Skin epidermis (tissue), 12 donors: Measurements from ENCODE around the gene ITM2B.

Experiments
- H3K27ac ChIP-seq, 21 experiments: fragments of 200-600 bp; sonication (generic) in 11 of 21; one replicate each; pipeline ENCODE4 v1.5.0; 2020; ENCODE audit warnings: mild to moderate bottlenecking in 3 of 21, inconsistent platforms in 2 of 21, moderate library complexity in 2 of 21
- H3K4me3 ChIP-seq, 7 experiments: fragments of 200-600 bp; sonication (generic) in 2 of 7; one replicate each; pipeline ENCODE4 v1.5.0; 2020; ENCODE audit warnings: inconsistent platforms in 2 of 7, mild to moderate bottlenecking in 2 of 7, moderate library complexity in 1 of 7

The ITM2B gene

DNA sequence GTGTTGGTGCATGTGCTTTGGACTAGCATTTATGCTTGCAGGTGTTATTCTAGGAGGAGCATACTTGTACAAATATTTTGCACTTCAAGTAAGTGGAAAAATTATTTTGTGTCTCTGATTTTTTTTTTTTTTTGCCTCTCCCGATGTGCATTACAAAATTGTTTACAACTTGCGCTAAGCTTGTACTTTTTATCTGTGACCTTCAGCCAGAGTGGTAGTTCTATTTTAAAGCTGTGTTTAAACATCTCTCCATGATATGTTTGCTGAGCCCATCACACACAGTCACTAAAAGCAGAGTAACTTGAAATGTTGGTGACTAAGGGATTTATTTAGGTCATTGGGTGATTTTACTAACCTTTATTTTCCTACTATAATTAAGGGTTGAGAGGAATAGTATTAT is 20.8 kb downstream of the ITM2B start:
- Histone ChIP-seq H3K27ac (no peak overlapping the region), H3K4me3 (no peak overlapping the region)

DNA sequence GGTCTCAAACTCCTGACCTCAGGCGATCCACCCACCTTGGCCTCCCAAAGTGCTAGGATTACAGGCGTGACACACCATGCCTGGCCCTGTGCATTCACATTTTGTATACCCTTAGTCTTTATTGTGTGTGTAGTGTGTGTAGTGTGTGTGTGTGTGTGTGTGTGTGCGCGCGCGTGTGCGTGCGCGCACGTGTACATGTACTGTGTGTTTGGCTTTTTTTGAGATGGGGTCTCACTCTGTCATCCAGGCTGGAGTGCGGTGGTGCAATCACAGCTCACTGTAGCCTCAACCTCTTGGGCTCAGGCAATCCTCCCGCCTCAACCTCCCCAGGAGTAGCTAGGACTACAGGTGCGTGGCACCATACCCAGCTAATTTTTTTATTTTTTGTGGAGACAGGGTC is 22.1 kb downstream of the ITM2B start:
- H3K27ac ChIP-seq = no peak overlapping the region
- no peak overlapping the region for H3K4me3 ChIP-seq

DNA sequence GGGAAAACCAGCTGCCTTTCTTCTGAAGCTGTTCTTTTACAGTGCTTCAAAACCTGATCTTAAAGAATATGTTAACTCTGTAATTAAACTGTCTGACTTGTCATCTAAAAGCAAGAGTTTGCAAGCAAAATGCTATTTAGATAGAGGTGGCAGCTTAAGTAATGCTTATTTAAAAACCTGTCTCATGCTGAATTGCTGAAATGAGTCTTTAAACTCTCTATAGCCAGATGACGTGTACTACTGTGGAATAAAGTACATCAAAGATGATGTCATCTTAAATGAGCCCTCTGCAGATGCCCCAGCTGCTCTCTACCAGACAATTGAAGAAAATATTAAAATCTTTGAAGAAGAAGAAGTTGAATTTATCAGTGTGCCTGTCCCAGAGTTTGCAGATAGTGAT is 22.9 kb downstream of the ITM2B start:
- H3K27ac ChIP-seq = no peak overlapping the region
- no peak overlapping the region for H3K4me3 ChIP-seq

DNA sequence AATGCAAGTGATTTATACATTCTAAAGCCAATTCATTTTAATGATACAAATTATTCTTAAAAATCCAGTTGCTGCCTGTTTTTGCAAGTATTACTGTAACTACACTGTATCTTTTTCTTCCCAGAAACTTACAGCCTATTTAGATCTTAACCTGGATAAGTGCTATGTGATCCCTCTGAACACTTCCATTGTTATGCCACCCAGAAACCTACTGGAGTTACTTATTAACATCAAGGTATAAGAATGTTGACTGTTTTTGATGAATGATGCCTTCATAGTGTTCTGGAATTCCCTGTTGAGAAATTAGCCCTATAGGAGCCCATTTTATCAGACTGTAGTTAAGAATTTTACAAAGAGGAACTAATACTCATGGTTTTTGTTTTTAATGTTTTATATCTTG is 25.0 kb downstream of the ITM2B start:
- Histone ChIP-seq H3K27ac (no peak overlapping the region), H3K4me3 (no peak overlapping the region)

- H3K4me3 ChIP-seq = no peak overlapping the region
- no peak overlapping the region for H3K27ac ChIP-seq
Observed at GRCh38 chr13:48258430-48258829, 25.4 kb downstream of the ITM2B start.

DNA sequence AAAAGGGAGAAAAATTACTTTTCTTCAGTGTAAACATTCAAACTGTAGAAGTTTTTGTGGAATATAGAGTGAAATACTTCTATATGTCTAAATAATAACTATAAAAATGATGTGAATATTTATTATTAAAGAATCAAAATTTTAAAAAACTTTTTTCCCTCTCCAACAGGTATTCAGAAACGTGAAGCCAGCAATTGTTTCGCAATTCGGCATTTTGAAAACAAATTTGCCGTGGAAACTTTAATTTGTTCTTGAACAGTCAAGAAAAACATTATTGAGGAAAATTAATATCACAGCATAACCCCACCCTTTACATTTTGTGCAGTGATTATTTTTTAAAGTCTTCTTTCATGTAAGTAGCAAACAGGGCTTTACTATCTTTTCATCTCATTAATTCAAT is 28.0 kb downstream of the ITM2B start:
- Histone ChIP-seq H3K27ac (no peak overlapping the region), H3K4me3 (no peak overlapping the region)

DNA sequence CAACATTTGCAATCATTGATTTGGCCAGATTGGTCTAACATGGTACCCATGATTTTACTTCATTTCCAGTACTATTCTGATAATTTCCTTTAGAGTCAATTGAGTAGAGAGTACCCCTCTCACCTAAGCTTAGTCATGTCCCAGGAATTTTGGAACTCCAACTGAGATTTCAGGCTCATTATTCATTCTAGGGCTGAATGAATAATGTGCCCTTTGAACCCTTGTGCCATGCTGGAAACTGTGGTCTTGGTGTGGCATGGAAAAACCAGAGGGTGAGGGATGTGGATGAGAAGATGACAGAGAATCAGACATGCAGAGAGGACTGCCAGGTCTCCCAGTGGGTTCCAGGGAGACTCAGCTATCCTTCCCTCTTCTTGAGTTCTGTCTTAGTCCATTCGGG is 30.2 kb downstream of the ITM2B start:
- Histone ChIP-seq H3K27ac (peak overlapping the region in 1 of 21 experiments; percentile 28), H3K4me3 (no peak overlapping the region)

DNA sequence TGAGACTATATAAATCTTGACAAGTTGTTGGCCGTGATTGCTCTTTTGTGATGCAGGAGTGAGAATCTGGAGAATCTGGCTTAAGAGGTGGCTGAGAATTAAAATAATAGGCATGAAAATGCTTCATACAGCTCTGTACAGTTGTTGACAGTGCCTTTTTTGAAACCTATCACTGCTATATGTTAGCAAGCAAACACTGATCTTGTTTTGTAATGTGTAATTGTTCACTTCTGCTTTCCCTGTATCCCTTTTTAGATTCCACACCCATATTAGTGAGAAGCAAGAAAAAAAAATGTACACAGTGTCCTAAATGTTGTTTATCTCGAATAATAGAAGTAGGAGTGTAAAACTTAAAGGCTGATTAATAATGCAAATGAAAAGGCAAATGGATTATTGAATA is 31.1 kb downstream of the ITM2B start:
- no peak overlapping the region for H3K4me3 ChIP-seq
- H3K27ac ChIP-seq = no peak overlapping the region

DNA sequence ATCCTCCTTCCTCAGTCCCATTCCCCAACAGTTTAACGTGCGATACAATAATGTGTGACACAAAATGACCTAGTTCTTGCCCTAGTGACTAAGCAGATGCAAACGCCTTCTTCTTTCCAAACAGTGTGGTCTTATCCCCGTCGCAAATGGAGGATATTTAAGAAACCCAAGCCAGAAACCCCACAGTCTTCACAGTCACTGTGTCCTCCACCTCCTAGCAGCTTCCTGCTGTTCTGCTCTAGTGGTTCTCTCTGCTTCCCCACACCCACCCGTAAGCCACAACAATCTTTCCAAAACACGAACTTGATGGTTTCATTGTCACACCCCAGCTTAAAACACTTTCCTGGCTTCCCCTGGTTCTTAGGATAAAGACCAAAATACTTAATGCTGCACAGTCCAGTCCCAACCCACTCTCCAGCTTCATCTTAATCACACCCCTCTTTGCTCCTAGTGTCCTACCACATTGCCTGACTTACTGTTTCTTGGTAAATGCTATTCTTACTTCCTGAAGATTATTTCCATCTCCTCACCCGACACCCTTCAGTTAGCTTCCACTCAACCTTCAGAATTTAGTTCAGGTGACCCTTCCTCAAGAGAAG is 32.3 kb downstream of the ITM2B start:
- no peak overlapping the region for H3K4me3 ChIP-seq
- no peak overlapping the region for H3K27ac ChIP-seq

- H3K27ac ChIP-seq = no peak overlapping the region
- no peak overlapping the region for H3K4me3 ChIP-seq
Observed at GRCh38 chr13:48266150-48266549, 33.1 kb downstream of the ITM2B start.

DNA sequence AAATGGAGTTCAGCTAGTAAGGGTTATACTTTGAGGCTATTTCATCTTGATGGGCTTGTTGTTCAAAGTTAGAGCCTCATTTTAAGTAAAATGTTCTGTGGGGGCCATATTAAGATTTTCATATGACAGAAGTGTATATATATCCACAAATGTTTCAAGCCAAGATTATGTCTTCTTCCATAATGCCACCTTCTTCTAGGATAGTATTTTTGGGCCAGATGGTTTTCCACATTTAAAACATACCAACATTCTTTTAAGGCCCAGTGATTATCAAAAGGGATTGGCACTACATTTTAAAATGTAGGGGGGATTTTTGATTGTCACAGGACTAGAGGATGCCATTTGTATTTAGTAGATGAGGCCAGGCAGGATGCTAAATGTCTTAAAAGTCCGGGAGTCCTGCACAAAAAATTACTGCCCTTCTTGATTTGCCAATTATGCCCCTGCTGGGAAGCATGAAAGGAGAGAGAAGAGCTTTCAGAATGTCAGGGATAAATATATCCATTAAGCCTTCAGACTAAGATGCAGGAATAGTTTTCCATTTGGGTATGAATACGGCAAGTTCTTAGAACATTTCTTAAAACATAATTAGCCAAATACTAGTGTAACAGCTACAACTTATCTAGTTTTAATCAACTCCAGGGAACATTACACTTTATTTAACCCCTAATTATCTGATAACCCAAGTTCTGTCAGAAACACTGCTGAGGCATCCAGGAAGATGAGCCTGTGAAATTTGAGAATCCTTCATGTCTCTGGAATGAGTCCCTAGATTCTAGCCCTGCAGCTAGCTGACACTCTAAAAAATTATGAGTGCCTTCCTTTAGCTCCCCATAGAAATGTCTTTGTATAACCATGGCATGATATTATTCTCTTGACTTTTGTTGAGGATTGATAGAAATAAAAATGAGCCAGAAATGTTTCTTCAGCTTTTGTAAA is 34.0 kb downstream of the ITM2B start:
- H3K27ac ChIP-seq = peak overlapping the region in 1 of 21 experiments; percentile 2
- H3K4me3 ChIP-seq = no peak overlapping the region

- H3K27ac ChIP-seq = no peak overlapping the region
- H3K4me3 ChIP-seq = no peak overlapping the region
Observed at GRCh38 chr13:48268019-48268418, 35.0 kb downstream of the ITM2B start.

GRCh38 chr13:48273346-48273745 is 40.3 kb downstream of the ITM2B start:
- H3K27ac ChIP-seq = no peak overlapping the region

GRCh38 chr13:48275507-48275906 is 42.5 kb downstream of the ITM2B start:
- no peak overlapping the region for H3K27ac ChIP-seq
- no peak overlapping the region for H3K4me3 ChIP-seq

More at GRCh38 chr13:48273346-48273745, 40.3 kb downstream of the ITM2B start:
- H3K4me3 ChIP-seq = no peak overlapping the region

DNA sequence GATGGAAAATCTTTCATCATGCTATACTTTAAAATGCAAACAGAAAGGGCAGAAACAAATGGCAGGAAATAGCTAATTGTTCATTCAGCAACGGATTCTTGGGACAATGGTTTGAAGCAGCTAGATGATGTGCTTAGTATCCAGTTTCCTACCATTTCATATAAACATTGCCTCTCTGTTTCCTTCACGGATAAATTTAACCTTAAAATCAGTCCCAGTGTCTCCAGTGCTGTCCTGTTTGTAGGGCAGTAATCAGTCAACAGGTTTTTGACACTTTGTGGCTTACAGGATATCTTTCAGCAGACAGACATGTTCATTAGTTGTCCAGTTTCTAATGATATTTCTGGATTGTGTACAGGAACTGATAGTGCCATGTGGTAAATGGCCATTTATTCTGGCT is 45.8 kb downstream of the ITM2B start:
- Histone ChIP-seq H3K4me3 (no peak overlapping the region), H3K27ac (no peak overlapping the region)

DNA sequence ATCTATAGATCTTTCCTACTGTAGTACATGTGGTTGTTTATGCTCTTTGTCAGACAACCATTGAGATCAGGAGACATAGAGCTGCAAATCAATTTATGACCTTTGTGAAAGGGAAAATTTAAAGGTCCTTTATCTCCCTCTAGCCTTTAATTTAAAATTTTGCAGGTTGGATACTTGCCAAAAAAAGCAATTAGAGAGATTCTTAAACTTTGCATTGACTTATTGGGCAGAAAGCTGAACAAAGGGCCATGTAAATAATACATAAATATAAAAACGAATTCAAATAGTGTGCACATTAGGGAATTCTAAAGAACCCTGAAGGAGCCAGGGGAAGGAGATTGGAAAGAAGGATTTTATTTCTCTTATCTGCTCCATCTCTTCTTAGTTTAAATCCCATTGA is 48.5 kb downstream of the ITM2B start:
- Histone ChIP-seq H3K4me3 (no peak overlapping the region), H3K27ac (no peak overlapping the region)

- no peak overlapping the region for H3K27ac ChIP-seq
- H3K4me3 ChIP-seq = no peak overlapping the region
Observed at GRCh38 chr13:48291730-48292129, 58.7 kb downstream of the ITM2B start.

DNA sequence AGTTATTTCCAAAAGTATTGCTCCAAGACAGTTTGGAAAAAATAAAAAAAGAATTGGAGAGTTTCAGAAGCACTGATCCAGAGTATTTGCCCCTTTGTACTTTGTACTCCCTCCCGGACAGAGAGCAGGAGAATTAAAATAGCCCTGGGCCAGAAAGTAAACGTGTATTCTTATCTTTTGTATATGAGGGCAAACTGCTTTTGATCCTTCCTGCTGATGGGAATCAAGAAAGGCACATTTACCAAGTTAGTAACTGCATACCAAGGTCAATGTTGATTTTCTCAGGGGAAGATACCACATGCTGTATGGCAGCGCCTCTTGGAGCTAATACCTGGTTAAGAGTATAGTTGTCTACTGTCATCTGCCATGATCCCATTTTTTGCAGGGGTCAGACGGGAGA is 59.6 kb downstream of the ITM2B start:
- Histone ChIP-seq H3K4me3 (no peak overlapping the region), H3K27ac (no peak overlapping the region)

DNA sequence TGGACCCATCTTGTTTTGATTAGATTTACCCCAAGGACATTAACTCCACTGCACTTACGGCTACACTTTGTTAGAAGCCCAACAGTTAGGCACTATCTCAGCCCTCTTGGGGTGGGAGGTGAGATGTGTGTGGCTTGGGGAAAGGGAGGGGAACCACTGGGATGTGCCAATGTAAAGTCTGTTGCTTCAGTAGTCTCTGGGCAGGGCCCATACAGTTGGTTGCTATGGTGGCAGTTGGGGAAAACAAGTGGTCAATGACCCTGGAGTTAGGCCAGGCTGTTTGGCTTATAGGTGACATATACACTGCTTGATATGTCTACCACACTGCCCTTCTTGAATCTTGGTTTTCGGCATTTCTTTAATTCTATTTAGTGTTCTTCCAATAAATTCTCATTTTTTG is 61.6 kb downstream of the ITM2B start:
- no peak overlapping the region for H3K4me3 ChIP-seq
- no peak overlapping the region for H3K27ac ChIP-seq

DNA sequence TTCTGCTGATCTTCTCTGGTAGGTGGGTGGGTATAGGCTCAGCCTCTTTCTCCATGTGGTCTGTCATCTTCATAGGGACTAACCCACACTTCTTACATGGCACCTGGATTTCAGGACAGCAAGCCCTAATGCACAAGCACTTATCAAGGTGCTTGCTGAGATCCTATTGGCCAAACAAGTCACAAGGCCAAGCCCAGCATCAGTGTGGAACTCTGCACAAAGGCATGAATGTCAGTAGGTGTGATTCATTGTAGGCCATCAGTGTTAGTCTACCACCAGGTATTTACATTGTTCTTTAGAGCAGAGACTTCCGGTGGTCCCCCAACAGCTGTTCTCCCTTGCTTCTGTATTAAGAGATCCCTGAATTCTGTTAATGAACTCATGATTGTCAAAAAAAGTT is 62.3 kb downstream of the ITM2B start:
- H3K4me3 ChIP-seq = no peak overlapping the region
- H3K27ac ChIP-seq = no peak overlapping the region

- H3K4me3 ChIP-seq = no peak overlapping the region
- H3K27ac ChIP-seq = no peak overlapping the region
Observed at GRCh38 chr13:48296528-48296927, 63.5 kb downstream of the ITM2B start.
